NT2/D1 (cell line): ENCODE results near the gene RHO.

ENCODE experiments used
- SUZ12 ChIP-seq: IDR thresholded peaks from 2 replicates; pipeline ENCODE4 v1.6.1; 2011; ENCODE audit not compliant: insufficient read length, insufficient read depth; ENCODE audit errors: extremely low read depth
- YY1 ChIP-seq: IDR thresholded peaks from 2 replicates; pipeline ENCODE4 v1.6.1; 2011; ENCODE audit not compliant: insufficient read length, insufficient read depth
- ZNF274 ChIP-seq: IDR thresholded peaks from 2 replicates; pipeline ENCODE4 v1.6.1; 2011; ENCODE audit warnings: mild to moderate bottlenecking, low read depth, low read length

DNA sequence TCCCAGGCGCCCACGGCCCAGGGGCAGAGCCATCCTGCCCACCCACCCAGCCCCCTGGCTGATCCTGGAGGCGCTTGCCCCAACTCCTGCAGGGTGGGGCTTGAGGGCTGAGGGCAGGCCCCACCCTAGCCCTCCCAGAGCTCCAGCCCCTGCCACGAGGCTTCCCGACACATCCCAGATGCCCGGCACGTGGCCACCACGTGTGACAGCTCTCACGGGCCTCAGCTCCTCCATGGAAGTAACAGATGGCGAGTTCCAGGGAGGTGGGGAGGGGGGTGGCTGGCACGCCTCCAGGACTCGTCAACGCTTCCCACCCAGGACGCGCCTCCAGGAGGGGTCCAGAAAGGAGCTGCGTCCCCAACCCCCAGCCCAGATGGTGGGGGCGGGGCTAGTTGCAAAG is 48.9 kb downstream of the RHO start:
- no peak for TF ChIP-seq SUZ12
- TF ChIP-seq ZNF274: no peak
- no peak for TF ChIP-seq YY1
